Vagina (tissue), 2 donors: ENCODE results near the gene CAMK1G.

Experiments
- CTCF ChIP-seq, 3 experiments: fragments of 450-650 bp in 2 of 3; fragments of 200-600 bp in 1 of 3; sonication (generic) in 1 of 3; IDR thresholded peaks; one replicate each; pipeline ENCODE4 v1.5.1; 2017 to 2019; ENCODE audit warnings: antibody characterized with exemption in 3 of 3, mild to moderate bottlenecking in 2 of 3, moderate library complexity in 2 of 3
- POLR2A ChIP-seq, 2 donors: fragments of 450-650 bp; IDR thresholded peaks; one replicate each; pipeline ENCODE4 v1.6.1; 2017; ENCODE audit warnings: antibody characterized with exemption in 2 of 2, mild to moderate bottlenecking in 2 of 2, moderate library complexity in 2 of 2

GRCh38 chr1:209624558-209625549, 41.3 kb downstream of the CAMK1G start:
- TF ChIP-seq CTCF (IDR thresholded peaks at IDR 0.05), result no peak
- no peak for TF ChIP-seq POLR2A (IDR thresholded peaks at IDR 0.05)
